ENCODE measurements around the gene TSPAN10. TPM values are rescaled to one million over a fixed set of nuclear protein-coding genes. Genes with fewer than 3 reads are reported as not detected.

Gene TSPAN10
- total and polyA plus RNA-seq, 2 of the 13 experiments (the other 11 are each of a cell fraction or from before 2014, with no cell fraction given): 0.54 to 0.75 TPM

GRCh38 chr17:81635973-81636504 is 957 bp upstream of the TSPAN10 start (continued):
- TF ChIP-seq MNT (IDR thresholded peaks at IDR 0.05): no peak

GRCh38 chr17:81638683-81639082 is 1.7 kb downstream of the TSPAN10 start:
- 66% methylated on average over 4 of the region's 4 CpGs for WGBS (ENCODE audit: low lambda C conversion rate)
- ChIA-PET CTCF (ENCODE audit: low intra/inter-chr PET ratio, low total read pairs) (no interaction called here), POLR2A (interaction anchor here (0.7 to 1.5 kb wide), 2 partner anchors 27 to 222 kb away, joined by 3 to 5 read pairs; no protein-coding TSS in a partner anchor)
- in situ Hi-C loops (cut with HindIII; ENCODE audit: extremely low pct_ligation_motif_present, low pct_unique_long_range_greater_than_20kb): no loop called here
- no peak overlapping the region for H3K4me2 ChIP-seq (ENCODE audit: low read depth, low read length)
- H3K9me3 ChIP-seq (ENCODE audit: low read length): no peaks in the 10 kb centered on the region
- H2AFZ ChIP-seq (ENCODE audit: low read length): no peak overlapping the region
- BruUV-seq (replicated peaks): no TSS peak
- DNase-seq (ENCODE audit: low spot score) (no peak), FAIRE-seq (no peak), ATAC-seq (no peak)
- peaks cover 25% of the 10 kb centered on the region for H3K79me2 ChIP-seq (ENCODE audit: insufficient read depth, low read length)
- no peaks in the 10 kb centered on the region for H3K36me3 ChIP-seq (replicated peaks in 1 of 2; ENCODE audit: control insufficient read depth in 1 of 2, insufficient read depth in 2 of 2, low read length in 2 of 2)
- H3K27me3 ChIP-seq (ENCODE audit: control insufficient read depth in 1 of 2, insufficient read depth in 2 of 2, low read length in 2 of 2): peaks cover 0 to 6% of the 10 kb centered on the region in 2 experiments; a peak in 1 of 5 replicates
- intact Hi-C loops (cut with micrococcal nuclease; ENCODE audit: unreplicated experiment): no loop called here
- H3K27ac ChIP-seq (ENCODE audit: extremely low read length, insufficient read depth, low read length): no peak overlapping the region
- TF ChIP-seq ZNF337 (CRISPR knock-in tag; IDR thresholded peaks at IDR 0.05; ENCODE audit: borderline replicate concordance, low read depth): no peak
- no peak for TF ChIP-seq ZNF430 (CRISPR knock-in tag; IDR thresholded peaks at IDR 0.05)
- TF ChIP-seq ZNF816 (CRISPR knock-in tag; IDR thresholded peaks at IDR 0.05; ENCODE audit: borderline replicate concordance): no peak
- TF ChIP-seq NR2F1 (CRISPR knock-in tag; IDR thresholded peaks at IDR 0.05): no peak
- no peak for TF ChIP-seq MLX (CRISPR knock-in tag; IDR thresholded peaks at IDR 0.05)
- TF ChIP-seq MZF1 (CRISPR knock-in tag; IDR thresholded peaks at IDR 0.05; ENCODE audit: borderline replicate concordance): no peak
- no peak for TF ChIP-seq ZNF276 (CRISPR knock-in tag; IDR thresholded peaks at IDR 0.05; ENCODE audit: low read depth)
- no peak for TF ChIP-seq SP1 (IDR thresholded peaks at IDR 0.05)
- TF ChIP-seq SP1 (CRISPR knock-in tag; IDR thresholded peaks at IDR 0.05): no peak
- no peak for TF ChIP-seq KDM6A (CRISPR knock-in tag; IDR thresholded peaks at IDR 0.05; ENCODE audit: low read depth)
- TF ChIP-seq ZNF101 (CRISPR knock-in tag; IDR thresholded peaks at IDR 0.05; ENCODE audit: borderline replicate concordance, low read depth): no peak
- no peak for TF ChIP-seq ZKSCAN8 (CRISPR knock-in tag; IDR thresholded peaks at IDR 0.05; ENCODE audit: borderline replicate concordance)
- no peak for TF ChIP-seq ZNF30 (CRISPR knock-in tag; IDR thresholded peaks at IDR 0.05)
- TF ChIP-seq ZNF629 (CRISPR knock-in tag; conservative IDR thresholded peaks at IDR 0.05): no peak
- no peak for TF ChIP-seq YEATS2 (CRISPR knock-in tag; IDR thresholded peaks at IDR 0.05; ENCODE audit: borderline replicate concordance)
- no peak overlapping the region for H3K9ac ChIP-seq (ENCODE audit: insufficient read depth, low read depth, low read length)
- peaks cover 19% of the 10 kb centered on the region for H4K20me1 ChIP-seq (ENCODE audit: insufficient read depth, low read length)
- peaks cover 30% of the 10 kb centered on the region for H3K4me1 ChIP-seq (ENCODE audit: insufficient read depth, low read length)
- no peak overlapping the region for H3K4me3 ChIP-seq (replicated peaks in 1 of 3; ENCODE audit: insufficient read depth in 1 of 3, low read depth in 2 of 3, low read length in 3 of 3)

All from HepG2 (cell line).